NCI-H446 treated with DMSO at 0.1 percent for 48 hours (cell line): ENCODE results near the gene CRLF1.

ENCODE experiments used
- DNase-seq: peaks from one replicate; lab custom pipeline; 2025; lab: John Stamatoyannopoulos, UW

The CRLF1 gene

GRCh38 chr19:18636183-18636968 is 29.8 kb upstream of the CRLF1 start:
- peak; percentile 95 for DNase-seq

DNA sequence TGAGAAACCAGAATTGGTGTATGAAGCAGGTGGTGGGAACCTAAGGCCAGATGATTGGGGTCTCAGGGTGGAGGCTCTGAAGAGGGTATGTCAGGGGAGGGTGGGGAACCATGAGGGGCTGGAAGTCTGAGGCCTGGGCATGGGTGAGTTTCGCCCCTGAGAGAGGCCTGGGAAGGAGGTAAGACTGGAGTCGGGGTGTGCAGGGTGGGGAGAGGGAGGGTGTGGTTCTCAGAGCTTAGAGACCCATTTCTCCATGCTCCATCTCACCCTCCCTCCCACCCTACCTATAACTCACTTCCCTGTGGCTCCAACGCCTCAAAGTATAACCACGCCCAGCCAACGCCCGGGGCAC is 29.2 kb upstream of the CRLF1 start:
- DNase-seq = no peak

GRCh38 chr19:18634612-18635297 is 28.2 kb upstream of the CRLF1 start:
- DNase-seq = no peak

GRCh38 chr19:18633321-18633720 is 26.7 kb upstream of the CRLF1 start:
- no peak for DNase-seq

- DNase-seq = no peak
Observed at GRCh38 chr19:18629166-18630088, 22.8 kb upstream of the CRLF1 start.

GRCh38 chr19:18626906-18627305 is 20.3 kb upstream of the CRLF1 start:
- no peak for DNase-seq

GRCh38 chr19:18620902-18621301 is 14.3 kb upstream of the CRLF1 start:
- DNase-seq = no peak

DNA sequence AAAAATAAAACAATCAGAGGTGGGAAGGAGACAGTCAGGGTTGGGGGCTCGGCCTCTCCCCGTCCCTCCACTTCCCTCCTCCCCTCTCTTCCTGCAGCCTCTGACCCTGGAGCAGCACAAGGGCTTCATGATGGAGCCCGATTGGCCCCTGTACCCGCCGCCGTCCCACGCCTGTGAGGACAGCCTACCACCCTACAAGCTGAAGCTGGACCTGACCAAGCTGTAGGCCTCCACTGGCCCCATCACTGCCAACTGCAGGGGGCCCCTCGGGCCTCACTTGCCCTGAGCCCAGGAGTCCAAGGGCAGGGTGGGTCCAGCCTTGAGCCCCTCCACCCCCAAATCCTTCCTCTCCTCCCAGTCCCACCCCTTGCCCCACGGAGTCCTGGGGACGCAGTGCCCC is 13.7 kb upstream of the CRLF1 start:
- DNase-seq = no peak

DNA sequence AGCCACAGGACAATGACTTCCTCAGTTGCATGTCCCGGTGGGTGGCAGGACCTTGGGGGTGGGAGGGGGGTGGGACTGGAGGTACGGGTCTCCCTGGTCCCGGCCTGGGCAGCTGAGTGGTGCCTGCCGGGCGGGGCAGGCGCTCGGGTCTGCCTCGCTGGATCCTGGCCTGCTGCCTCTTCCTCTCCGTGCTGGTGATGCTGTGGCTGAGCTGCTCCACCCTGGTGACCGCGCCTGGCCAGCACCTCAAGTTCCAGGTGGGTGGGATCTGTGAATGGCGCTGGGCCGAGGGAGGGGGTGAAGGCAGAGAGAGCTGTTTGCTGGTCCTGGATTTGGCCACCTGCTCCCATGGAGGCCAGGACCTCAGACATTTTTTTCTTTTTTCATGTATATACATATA is 11.6 kb upstream of the CRLF1 start:
- DNase-seq = no peak

GRCh38 chr19:18617562-18617961 is 11.0 kb upstream of the CRLF1 start:
- no peak for DNase-seq

- DNase-seq = no peak
Observed at GRCh38 chr19:18616023-18616422, 9.4 kb upstream of the CRLF1 start.

DNA sequence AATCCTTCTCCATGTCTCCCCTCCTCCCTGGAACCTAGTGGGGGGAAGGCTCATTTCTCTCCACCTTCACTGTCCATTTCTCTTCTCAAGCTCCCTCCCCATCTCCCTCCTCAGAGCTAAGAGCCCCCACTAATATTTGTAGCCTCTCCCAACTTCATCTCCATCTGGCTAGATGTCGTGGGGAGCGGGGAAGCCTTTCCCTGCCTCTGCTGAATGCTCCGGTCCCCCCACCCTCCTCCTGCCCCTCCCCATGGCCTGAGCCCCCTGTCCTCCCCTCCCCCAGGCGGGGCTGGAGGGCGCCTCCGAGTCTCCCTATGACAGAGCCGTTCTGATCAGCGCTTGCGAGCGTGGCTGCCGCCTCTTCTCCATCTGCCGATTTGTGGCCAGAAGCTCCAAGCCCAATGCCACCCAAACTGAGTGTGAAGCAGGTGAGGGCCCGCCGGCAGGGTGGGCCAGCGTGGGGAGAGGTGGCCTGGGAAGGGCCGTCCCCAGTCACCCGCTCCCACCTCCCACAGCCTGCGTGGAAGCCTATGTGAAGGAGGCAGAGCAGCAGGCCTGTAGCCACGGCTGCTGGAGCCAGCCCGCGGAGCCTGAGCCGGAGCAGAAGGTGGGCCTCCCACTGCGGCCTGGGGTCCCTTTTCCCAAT is 7.1 kb upstream of the CRLF1 start:
- DNase-seq = no peak

DNA sequence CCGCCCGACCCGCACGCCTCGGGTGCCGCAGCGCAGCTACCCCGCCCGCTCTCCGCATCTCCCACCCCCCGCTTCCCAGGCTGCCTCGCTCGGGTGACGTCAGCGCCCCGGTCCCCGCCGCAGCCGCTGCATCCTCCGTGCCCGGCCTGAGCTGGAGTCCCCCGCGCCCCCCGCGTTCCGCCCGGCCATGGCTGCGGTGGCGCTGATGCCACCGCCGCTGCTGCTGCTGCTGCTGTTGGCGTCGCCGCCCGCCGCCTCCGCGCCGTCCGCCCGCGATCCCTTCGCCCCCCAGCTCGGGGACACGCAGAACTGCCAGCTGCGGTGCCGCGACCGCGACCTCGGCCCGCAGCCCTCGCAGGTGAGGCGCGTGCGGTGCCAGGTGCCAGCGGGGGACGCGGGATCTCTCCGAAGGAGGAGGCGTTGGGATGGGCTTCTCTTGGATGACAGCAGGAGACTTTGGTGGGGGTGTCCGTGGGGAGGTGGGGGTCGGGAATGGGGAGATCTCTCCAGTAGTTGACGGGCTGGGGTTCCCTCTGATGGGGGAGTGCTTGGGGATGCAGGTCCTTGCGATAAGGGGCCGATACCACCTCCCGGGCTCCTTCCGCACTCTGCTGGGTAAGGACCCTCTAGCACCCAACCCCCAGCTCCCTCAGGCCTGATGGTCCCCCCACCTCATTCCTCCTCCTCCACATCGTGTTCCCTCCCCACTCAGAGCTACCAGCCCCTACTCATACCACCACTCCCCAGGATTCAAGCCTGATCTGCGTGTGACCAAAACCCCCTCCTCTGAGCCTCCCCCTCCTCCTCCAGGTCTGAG is 6.4 kb upstream of the CRLF1 start, which contains the start of gene TMEM59L:
Gene TMEM59L, plus strand, starts transcription at position 99 of the 817 bp plus-strand sequence. Its CDS starts 89 bp downstream, at position 188.
- no peak for DNase-seq

DNA sequence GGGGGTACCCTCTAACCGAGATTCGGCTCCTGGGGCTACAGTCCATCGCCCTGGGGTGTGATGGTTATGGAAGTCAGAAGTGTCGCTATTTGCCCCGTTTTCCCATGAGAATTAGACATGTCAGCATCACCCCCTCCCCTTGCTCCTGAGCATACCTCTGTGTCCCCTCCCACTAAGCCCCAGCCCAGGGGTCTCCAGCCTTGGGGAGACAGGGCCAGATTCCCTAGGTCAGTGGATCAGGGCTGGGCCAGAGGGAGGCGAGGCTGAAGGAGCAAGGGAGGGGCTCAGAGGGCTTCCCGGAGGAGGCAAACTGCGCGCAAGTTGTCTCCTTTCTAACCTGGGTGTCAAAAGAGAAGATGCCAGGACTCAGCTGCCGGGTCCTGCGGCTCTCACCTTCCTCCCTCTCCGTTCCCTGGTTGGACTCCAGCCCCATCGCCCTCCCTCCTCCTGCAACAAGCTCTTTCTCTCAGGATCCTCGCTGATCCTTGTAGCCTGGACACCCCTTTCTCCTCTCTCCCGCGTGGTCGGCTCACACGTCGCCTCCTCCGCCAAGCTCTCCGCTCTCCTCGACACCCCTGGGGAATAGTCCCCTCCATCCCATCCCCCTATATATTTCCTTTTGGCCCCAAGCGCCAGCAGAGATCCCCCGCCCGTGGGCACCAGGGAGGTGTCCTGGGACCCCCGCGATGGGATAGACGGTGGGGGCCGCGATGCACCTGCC is 5.6 kb upstream of the CRLF1 start:
- DNase-seq = no peak

DNA sequence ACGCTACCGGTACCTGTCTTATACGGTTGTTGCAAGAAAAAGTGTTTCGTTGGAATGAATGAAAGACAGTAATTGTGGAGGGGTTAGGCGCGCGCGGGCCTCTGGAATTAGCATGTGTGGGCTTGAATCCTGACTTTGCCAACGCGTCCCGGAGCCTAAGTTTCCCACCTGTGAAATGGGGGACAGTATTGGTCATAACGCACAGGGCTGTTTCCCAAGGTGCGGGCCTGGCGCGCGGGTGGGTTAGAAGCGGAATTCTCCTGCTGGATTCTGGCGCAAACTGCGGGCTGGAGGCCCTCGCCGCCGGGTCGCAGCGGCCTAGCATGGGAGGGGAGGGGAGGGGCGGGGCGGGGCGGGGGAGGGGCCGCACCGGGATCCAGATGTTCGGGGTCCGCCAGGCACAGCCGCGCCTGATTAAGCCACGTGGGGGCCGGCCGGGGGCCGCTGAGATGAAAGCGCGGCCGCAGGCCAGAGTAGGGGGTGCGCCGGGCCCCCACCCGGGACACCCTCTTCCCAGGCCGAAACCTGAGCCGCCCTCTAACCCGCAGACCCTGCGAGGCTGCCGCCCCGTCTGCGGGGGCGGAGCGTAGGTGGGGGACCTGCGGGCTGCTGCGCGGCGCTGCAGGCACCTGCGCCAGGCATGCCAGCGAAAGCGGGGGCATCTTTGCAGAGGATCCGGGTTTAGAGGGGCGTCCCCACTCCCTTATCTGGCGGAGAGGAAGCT is 4.9 kb upstream of the CRLF1 start:
- no peak for DNase-seq

DNA sequence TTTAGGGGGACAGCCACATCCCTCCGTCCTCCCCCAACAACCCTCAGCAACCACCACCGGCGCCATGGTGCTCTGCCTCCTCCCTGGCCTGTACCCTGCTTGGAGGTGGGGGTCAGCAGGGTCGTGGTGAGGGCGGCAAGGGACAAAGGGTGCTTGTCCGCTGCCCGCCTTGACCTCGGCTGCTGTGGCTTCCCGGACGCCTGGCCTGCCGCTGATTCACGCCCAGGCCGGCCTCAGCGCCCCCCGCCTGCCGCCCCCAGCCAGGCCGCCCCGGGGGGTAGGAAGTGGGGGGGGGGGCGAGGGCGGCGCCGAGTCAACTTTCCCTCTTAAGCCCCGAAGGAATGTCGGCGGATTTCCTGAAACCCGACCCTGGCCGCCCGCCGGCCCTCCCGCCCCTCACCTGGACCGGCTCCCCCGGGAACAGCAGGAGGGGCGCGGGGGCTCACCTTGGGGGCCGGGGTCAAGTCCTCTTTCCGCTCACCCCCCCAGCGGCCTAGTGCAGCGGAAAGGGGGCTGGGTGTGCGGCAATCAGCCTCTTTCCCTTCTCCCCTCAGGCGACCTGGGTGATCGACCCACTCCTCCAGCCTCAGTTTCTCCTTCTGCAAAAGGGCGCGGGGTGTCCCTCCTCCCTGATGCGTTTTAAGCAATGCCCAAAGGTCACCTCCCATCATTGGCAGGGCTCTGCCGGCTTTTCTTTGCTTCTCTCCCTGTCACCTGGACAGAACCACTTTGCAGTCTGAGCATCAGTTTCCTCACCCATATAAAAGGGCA is 4.1 kb upstream of the CRLF1 start:
- no peak for DNase-seq

DNA sequence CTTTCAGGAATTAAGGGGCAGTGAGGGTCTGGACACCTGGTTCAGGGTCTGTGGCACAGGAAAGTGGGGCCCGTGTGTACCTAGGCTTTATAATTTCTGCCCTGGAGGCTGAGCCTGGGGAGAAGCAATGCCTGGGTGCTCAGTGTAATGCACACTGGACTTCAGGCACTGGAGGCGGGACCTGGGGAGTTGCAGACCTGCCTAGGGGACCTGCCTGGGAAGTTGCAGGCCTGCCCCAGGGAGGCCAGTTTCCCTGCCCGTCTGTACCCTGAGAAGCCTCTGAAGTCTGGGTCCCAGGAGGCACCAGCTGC is 3.6 kb upstream of the CRLF1 start:
- DNase-seq = no peak

DNA sequence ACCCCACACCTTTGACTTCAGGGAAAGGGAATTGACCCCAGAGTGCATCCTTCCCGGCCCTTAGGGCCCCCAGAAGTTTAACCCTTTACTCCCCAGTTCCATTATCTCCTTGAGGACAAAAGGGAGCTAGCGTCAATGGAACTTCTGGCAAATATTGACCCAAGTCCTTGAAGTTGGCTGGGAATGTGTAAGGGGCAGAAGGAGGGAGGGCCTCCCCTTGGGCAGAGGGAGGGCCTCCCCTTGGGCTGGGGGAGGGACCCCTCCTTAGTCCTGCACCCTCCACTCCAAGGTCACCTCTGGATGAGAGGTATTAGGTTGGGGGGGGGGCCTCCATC is 3.1 kb upstream of the CRLF1 start:
- no peak for DNase-seq
